ENCODE results near the gene GRWD1. TPM values are rescaled to one million over a fixed set of nuclear protein-coding genes. Genes with fewer than 3 reads are reported as not detected.
A peak's percentile ranks its signal among the peaks of the same experiment; 100 is the strongest.

GRWD1 gene
- total and polyA plus RNA-seq, 2 donors (not counting 1 experiment from before 2014, with no cell fraction given): 10.6 to 40.7 TPM

DNA sequence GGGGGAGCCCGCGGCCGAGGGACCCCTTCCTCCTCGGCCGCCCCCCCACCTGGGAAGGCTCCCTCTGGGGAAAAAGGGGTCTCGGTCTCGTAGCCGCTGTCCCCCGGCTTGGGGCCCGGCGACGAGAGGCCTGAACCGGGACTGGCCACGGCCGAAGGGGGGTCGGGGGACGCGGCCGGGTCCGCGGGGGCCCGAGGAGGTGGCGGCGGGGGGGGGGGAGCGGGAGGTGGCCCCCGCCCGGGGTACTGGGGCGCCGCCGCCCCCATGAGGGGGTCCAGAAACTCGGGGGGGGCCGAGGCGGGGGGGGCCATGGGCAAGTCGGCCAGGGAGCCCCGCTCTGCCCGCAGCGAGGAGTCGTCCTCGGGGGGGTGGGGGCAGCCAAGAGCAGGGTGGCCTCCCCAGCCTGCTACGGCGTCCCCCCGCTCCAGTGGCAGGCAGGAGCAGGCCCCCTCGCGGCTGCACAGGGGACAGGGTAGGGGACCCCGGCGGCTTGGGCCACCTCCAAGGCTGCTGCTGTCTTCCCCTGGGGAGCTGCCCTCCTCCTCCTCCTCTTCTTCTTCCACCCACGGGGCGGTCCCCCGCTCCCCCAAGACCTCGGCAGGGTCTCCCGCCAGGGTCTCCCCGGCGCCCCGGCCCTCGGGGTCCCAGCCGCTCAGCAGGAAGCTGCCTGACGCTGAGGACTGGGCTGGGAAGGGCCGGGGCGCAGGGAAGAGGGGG lies 53.0 kb downstream of the GRWD1 start:
- H2AFZ ChIP-seq (ENCODE audit: insufficient read depth, low read depth, low read length, poor library complexity, severe bottlenecking): no peak overlapping the region
- H3K9ac ChIP-seq (ENCODE audit: low read length): no peak overlapping the region
- ChIA-PET POLR2A (no interaction called here), CTCF (interaction anchor here (2.6 kb wide), 1 partner anchor 10 kb away, joined by 8 read pairs; no protein-coding TSS in a partner anchor)
- no peak overlapping the region for H3K27ac ChIP-seq (ENCODE audit: low read length in 2 of 2)
- DNase-seq: peak; percentile 27
- peaks cover 0 to 25% (median 0%) of the 10 kb centered on the region in 3 donors for H3K9me3 ChIP-seq (ENCODE audit: control extremely low read depth in 1 of 3, control insufficient read depth in 2 of 3, insufficient read depth in 1 of 3, low read length in 2 of 3)
- peaks cover 39 to 42% of the 10 kb centered on the region in 2 donors for H3K4me1 ChIP-seq (ENCODE audit: control insufficient read depth in 2 of 2, insufficient read depth in 2 of 2, low read length in 2 of 2)
- no peak for ATAC-seq (ENCODE audit: low read depth)
- no peak overlapping the region for H3K4me3 ChIP-seq (ENCODE audit: control extremely low read depth in 1 of 5, extremely low read depth in 1 of 5, insufficient read depth in 1 of 5, low read depth in 2 of 5, low read length in 4 of 5)
- H4K20me1 ChIP-seq (ENCODE audit: control insufficient read depth, insufficient read depth, low read length, poor library complexity, severe bottlenecking): no peaks in the 10 kb centered on the region
- peaks cover 22% of the 10 kb centered on the region for H3K27me3 Mint-ChIP-seq
- no peaks in the 10 kb centered on the region for H3K36me3 ChIP-seq (replicated peaks in 1 of 2; ENCODE audit: control extremely low read depth in 1 of 2, control insufficient read depth in 1 of 2, extremely low read depth in 1 of 2, insufficient read depth in 2 of 2, low read length in 1 of 2)
- no peaks in the 10 kb centered on the region for H3K9me3 Mint-ChIP-seq (ENCODE audit: insufficient read depth)
- no peak overlapping the region for H3K27ac Mint-ChIP-seq
- H3K4me1 Mint-ChIP-seq: peaks cover 29% of the 10 kb centered on the region
- intact Hi-C loops (cut with micrococcal nuclease): loop anchor here (10.0 kb wide), 1 partner anchor 104 kb away; the partner anchor contains the start of genes GRIN2D and KDELR1
- WGBS (ENCODE audit: insufficient coverage): 45% methylated on average over 42 of the region's 59 CpGs
- H3K4me3 Mint-ChIP-seq: no peak overlapping the region
- no peak for TF ChIP-seq EZH2 (IDR thresholded peaks at IDR 0.05; ENCODE audit: borderline replicate concordance, insufficient read depth, low read depth, low read length, poor library complexity, severe bottlenecking)
- TF ChIP-seq, protein P1, sequence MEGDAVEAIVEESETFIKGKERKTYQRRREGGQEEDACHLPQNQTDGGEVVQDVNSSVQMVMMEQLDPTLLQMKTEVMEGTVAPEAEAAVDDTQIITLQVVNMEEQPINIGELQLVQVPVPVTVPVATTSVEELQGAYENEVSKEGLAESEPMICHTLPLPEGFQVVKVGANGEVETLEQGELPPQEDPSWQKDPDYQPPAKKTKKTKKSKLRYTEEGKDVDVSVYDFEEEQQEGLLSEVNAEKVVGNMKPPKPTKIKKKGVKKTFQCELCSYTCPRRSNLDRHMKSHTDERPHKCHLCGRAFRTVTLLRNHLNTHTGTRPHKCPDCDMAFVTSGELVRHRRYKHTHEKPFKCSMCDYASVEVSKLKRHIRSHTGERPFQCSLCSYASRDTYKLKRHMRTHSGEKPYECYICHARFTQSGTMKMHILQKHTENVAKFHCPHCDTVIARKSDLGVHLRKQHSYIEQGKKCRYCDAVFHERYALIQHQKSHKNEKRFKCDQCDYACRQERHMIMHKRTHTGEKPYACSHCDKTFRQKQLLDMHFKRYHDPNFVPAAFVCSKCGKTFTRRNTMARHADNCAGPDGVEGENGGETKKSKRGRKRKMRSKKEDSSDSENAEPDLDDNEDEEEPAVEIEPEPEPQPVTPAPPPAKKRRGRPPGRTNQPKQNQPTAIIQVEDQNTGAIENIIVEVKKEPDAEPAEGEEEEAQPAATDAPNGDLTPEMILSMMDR (IDR thresholded peaks at IDR 0.05): no peak
- no peaks in the 10 kb centered on the region for H3K79me2 ChIP-seq (ENCODE audit: control insufficient read depth, insufficient read depth, low read length)
- peaks cover 0 to 56% (median 25%) of the 10 kb centered on the region in 4 experiments for H3K27me3 ChIP-seq (replicated peaks in 1 of 4; ENCODE audit: control extremely low read depth in 1 of 4, control insufficient read depth in 3 of 4, insufficient read depth in 4 of 4, low read length in 3 of 4)
- peak overlapping the region; percentile 62 for H3K4me2 ChIP-seq (replicated peaks; ENCODE audit: low read depth, low read length, poor library complexity, severe bottlenecking)

Measured in B cell (primary cell).